Fibroblast of pulmonary artery (primary cell): ENCODE measurements around the gene SGSM1.

Experiments used
- DNase-seq: peaks from one replicate; pipeline ENCODE4 v3.0.0-alpha.2; 2010; ENCODE audit warnings: low read depth
- H3K4me3 ChIP-seq: replicated peaks from 2 replicates; pipeline ENCODE4 v1.5.1; 2011; ENCODE audit warnings: low read depth, mild to moderate bottlenecking, control low read depth, low read length, moderate library complexity
- TF ChIP-seq, protein P1 (sequence below): IDR thresholded peaks from 2 replicates; pipeline ENCODE4 v1.5.1; 2011; ENCODE audit warnings: mild to moderate bottlenecking, control low read depth, low read length, inconsistent platforms; ENCODE audit errors: missing control alignments

Gene SGSM1

DNA sequence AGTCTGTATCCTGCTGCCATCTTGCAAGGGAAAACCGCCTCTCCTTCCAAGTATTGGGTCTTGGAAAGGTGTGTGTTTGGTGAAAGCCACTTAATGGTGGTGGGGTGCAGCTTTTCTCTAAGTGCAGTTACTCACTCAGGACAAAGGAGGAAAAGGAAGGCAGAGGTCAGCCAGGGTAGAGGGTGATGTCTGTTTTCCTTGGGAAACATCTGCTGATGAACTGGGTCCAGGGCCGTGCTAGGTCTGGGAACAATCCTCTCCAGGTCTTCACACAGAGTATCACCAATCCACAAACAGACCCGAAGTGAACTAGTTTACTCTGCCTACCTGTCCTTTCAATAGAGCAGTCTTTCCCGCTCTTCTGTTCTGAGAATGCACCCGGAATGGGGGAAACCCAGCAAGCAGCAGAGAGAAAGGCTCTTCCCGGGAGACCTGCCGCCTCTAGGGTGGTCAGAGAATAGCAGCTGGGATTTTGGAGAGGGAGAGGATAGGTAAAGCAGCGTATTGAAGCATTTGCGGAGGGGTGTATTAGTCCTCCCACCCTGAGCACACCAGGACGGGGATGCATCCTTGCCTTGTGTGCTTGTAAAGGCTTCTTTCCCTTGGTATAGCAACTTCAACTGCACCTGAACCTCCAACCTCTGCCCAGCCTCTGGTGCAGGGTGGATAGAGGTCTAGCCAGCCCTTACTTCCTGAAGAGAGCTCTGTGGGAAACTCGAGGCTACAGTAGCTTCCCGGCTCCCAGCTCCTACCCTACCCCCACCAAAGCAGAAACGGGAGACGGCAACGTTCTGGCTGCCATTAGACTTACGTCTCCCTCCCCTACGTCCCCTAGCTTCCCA is 119.8 kb downstream of the SGSM1 start:
- DNase-seq = no peak
- H3K4me3 ChIP-seq = no peak overlapping the region
- TF ChIP-seq, protein P1, sequence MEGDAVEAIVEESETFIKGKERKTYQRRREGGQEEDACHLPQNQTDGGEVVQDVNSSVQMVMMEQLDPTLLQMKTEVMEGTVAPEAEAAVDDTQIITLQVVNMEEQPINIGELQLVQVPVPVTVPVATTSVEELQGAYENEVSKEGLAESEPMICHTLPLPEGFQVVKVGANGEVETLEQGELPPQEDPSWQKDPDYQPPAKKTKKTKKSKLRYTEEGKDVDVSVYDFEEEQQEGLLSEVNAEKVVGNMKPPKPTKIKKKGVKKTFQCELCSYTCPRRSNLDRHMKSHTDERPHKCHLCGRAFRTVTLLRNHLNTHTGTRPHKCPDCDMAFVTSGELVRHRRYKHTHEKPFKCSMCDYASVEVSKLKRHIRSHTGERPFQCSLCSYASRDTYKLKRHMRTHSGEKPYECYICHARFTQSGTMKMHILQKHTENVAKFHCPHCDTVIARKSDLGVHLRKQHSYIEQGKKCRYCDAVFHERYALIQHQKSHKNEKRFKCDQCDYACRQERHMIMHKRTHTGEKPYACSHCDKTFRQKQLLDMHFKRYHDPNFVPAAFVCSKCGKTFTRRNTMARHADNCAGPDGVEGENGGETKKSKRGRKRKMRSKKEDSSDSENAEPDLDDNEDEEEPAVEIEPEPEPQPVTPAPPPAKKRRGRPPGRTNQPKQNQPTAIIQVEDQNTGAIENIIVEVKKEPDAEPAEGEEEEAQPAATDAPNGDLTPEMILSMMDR = no peak

DNA sequence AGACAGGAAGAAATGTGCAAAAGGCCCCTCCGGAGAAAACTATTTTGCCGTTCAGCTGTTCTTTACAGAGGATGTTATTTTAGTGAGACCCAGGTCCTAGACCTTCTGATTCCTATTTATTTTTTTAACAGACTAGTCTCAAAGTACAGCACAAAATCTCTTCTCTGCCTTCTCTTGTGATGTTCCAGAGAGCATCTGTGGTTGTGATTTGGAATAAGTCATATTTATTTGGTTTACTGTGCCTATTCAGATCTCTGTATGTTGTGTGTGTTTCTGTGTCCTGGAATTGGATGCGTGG is 120.4 kb downstream of the SGSM1 start:
- no peak overlapping the region for H3K4me3 ChIP-seq
- TF ChIP-seq, protein P1 = no peak
- DNase-seq = no peak

DNA sequence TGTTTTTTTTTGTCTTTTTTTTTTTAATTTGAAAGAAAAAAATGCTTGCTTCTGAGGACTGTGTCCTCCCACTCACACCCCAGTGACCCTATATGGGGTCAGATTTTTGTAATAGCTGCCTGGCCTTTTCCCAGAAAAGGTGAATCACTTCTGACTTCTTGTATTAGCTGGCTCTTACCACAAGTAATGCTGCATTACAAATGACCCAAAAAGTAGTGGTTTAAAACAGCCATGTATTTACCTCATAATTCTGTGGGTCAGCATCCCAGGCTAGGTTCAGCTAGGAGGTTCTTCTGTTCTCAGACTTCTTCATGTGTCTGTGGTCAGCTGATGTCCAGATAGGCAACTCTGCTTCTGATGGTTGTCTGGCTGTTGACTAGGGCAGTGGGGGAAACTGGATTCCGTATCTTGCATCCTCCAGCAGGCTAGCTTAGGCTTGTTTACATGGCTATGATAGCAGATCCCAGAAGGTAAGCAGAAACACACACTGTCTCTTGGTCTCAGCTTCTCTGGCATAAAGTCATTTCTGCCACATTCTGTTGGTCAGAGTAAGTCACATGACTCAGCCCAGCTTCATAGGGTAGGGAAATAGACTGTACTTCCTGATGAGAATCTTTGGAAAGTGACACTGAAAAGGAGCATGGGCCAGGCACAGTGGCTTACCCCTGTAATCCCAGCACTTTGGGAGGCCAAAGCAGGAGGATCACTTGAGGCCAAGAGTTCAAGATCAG is 121.0 kb downstream of the SGSM1 start:
- H3K4me3 ChIP-seq = no peak overlapping the region
- peak; percentile 78 for DNase-seq
- TF ChIP-seq, protein P1 = no peak

DNA sequence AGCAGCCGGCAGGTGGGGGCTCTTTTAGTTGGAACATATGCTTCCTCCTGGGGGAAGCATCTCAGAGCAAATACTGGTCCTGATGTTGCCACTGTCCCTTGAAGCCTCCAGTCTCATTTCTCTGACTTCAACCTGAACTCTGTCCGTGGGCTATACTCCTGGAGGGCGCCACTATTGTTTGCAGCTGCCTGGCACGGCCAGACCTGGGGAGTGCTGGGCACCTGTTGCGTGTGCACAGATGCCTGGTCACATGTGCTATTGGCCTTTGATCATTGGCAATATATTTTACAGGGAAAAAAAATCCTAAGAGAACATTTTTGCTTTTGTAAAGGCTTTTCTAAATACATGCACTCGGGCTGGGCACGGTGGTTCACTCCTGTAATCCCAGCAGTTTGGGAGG is 122.3 kb downstream of the SGSM1 start:
- no peak overlapping the region for H3K4me3 ChIP-seq
- TF ChIP-seq, protein P1 = no peak
- DNase-seq = no peak

DNA sequence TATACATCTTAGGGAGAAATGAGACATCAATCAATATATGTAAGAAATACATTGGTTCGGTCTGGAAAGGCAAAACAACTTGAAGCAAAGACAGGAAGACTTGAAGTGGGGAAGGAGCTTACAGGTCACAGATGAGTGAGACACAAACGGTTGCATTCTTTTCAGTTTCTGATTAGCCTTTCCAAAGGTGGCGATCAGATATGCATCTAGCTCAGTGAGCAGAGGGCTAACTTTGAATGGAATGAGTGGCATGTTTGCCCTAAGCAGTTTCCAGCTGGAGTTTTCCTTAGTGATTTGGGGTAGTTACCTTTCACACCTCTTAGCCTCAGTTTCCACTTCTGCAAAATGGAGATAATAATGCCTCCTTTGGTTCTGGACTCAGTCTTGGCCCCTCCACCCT is 124.7 kb downstream of the SGSM1 start:
- DNase-seq = no peak
- H3K4me3 ChIP-seq = no peak overlapping the region
- TF ChIP-seq, protein P1 = no peak

DNA sequence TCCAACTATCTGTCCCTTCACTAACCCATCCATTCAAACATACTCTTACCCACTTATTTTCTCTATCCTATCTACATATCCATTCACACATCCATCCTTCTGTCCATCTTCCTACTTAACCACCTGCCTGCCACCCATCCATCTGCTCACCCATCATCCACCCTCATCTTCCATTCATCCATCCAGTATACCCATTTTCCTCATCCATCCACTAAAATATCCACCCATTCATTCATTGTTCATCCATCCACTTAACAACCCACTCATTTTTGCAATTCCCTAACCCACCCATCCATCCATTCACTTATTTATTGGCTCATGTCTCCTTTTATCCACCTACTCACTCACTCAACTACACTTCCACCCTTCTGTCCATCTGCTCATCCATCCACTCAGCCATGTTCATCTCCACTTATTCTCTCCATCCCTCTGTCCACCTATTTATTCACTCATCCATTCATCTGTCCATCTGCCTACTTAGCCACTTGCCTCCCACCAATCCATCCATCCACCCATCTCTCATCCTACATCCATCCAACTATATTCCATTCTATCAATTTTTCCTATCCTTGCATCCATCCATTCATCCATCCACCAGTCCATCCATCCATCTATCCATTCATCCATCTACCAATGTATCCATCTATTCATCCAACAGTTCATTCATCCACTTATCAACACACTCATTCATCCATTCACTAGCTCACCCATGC is 129.9 kb downstream of the SGSM1 start:
- no peak overlapping the region for H3K4me3 ChIP-seq
- no peak for DNase-seq
- TF ChIP-seq, protein P1 = no peak
